ENCODE data around the gene HEBP2.

- TF ChIP-seq CTCF (conservative IDR thresholded peaks at IDR 0.05; ENCODE audit: low read depth, low read length) (no peak), BHLHE40 (IDR thresholded peaks at IDR 0.05; ENCODE audit: low read depth, low read length) (no peak), POLR2A (IDR thresholded peaks at IDR 0.05; ENCODE audit: low read depth, low read length) (no peak), CEBPB (IDR thresholded peaks at IDR 0.05; ENCODE audit: low read depth, low read length) (peak; percentile 98), RFX5 (IDR thresholded peaks at IDR 0.05; ENCODE audit: low read depth, low read length) (no peak)
Measured at GRCh38 chr6:138410048-138410735, 6.2 kb downstream of the HEBP2 start.
